ENCODE measurements around the gene BECN2.

BECN2 gene, protein sequence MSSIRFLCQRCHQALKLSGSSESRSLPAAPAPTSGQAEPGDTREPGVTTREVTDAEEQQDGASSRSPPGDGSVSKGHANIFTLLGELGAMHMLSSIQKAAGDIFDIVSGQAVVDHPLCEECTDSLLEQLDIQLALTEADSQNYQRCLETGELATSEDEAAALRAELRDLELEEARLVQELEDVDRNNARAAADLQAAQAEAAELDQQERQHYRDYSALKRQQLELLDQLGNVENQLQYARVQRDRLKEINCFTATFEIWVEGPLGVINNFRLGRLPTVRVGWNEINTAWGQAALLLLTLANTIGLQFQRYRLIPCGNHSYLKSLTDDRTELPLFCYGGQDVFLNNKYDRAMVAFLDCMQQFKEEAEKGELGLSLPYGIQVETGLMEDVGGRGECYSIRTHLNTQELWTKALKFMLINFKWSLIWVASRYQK

DNA sequence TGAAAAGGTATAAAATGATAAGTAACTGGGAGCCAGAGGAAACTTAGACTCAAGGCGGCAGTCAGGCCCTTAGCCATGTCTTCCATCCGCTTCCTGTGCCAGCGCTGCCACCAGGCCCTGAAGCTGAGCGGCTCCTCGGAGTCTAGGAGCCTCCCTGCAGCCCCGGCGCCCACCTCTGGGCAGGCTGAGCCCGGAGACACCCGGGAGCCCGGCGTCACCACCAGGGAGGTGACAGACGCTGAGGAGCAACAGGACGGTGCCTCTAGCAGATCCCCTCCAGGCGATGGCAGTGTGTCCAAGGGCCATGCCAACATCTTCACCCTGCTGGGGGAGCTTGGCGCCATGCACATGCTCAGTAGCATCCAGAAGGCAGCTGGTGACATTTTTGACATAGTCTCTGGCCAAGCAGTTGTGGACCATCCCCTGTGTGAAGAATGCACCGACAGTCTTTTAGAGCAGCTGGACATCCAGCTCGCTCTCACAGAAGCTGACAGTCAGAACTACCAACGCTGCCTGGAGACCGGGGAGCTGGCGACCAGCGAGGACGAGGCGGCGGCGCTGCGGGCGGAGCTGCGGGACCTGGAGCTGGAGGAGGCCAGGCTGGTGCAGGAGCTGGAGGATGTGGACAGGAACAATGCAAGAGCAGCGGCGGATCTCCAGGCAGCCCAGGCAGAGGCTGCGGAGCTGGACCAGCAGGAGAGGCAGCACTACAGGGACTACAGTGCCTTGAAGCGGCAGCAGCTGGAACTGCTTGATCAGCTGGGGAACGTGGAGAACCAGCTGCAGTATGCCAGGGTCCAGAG lies at the start of gene BECN2:
BECN2 (plus strand) TSS at position 76 of the 803 bp plus-strand sequence; CDS start at position 76, 0 bp downstream.
- no peak for DNase-seq

DNA sequence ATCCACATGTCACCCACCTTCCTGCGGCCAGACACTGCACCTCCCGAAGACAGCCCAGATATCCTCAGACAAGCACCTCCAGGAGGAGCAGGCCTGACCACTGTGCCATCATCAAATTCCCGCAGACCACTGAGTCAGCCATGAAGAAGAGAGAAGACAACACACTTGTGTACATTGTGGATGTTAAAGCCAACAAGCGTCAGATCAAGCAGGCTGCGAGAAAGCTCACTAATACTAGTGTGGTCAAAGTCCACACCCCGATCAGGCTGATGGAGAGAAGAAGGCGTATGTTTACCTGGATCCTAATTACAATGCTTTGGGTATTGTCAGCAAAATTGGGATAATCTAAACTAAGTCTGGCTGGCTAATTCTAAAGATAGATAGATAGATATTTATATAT lies 41.4 kb upstream of the BECN2 start:
- no peak for DNase-seq

DNA sequence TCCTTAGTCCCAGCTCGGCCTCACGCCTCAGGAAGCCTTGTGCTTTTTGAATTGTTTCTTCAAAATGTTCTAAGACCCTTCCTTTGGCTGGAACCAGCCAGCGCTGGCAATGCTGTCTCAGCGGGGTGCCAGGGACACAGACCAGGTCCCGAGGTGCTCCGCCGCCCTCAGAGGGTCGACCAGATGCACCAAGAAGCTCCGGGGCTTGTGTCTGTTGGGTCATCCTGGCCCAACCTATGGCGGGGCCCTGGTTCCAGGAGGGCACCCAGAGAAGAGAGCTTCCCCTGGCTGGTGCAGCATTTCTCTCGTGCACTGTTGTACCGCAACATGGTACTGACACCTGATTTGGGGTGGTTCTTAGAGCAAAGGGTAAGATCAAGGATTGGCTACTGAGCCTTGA lies 40.1 kb upstream of the BECN2 start:
- DNase-seq = no peak

DNA sequence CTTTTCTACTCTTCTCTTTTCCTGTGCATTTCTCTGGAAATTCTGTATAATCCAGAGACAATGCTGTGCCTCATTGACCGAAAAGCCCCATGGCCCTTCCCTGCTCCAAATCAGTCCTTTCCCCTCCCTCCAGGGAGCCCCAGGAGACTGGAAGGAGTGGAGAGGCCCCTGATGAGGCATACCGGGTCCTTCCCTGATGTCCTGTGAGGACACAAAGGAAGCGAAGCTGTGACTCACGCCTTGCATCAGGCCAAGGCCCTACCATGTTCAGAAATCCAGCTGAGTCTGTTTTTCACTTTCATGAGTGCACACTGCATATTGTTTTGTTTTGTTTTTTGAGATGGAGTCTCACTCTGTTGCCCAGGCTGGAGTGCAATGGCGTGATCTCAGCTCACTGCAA lies 38.7 kb upstream of the BECN2 start:
- no peak for DNase-seq

DNA sequence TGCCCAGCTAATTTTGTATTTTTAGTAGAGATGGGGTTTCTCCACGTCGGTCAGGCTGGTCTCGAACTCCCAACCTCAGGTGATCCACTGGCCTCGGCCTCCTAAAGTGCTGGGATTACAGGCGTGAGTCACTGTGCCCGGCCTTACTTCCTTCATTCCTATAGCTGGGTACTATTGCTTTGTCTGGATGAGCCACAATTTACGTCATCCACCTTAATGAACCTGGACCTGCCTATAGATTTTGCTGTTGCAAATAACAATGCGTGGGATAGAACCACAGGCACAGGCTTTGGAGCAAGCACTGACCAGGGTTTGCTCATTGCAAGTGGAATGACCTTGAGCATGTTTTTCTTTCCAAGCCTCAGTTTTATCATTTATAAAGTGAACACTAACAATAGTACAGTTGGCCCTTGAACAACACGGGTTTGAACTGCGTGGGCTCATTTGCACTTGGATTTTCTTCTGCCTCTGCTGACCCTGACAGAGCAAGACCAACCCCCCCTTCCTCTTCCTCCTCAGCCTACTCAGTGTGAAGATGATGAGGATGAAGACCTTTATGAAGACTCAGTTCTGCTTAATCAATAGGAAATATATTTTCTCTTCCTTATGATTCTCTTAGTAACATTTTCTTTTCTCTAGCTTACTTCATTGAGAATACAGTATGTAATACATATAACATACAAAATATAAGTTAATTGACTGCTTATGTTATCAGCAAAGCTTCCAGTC lies 33.3 kb upstream of the BECN2 start:
- no peak for DNase-seq

DNA sequence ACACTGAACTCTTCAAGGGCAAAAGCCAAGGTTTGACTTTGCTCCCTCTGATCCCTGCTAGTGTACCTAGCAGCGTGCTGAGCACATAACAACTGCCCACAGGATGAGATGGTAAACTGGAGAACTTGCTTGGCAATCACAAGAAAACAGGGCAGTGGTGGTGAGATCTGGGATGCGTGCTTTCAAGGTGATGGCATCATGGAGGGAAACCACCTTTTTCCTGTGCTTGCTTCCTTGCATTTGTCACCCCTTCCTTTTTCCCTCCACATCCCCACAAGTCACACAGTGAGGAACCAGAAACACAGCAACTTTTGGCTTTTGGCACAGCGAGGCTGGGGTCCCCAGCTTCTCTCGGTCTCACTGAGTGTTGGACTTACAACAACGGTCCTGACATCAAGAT lies 31.4 kb upstream of the BECN2 start:
- no peak for DNase-seq

DNA sequence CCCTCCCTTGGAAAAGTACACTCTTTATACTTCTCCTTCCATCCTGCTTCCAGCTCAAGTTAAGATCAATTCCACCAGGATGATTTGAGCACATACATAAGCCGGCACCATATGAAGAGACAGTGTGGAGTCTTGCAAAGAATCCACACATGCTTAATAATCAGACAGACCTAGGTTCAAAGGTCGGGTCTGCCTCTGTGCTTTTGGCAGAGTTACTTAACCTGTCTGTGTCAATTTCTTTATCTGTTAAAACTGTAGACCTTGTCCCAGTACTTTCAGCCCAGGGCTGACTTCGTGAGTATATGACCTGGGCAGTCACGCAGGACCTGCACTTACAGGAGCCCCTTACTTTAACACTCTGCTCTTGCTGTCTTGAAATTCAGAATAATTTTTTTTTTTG lies 30.2 kb upstream of the BECN2 start:
- DNase-seq = no peak

DNA sequence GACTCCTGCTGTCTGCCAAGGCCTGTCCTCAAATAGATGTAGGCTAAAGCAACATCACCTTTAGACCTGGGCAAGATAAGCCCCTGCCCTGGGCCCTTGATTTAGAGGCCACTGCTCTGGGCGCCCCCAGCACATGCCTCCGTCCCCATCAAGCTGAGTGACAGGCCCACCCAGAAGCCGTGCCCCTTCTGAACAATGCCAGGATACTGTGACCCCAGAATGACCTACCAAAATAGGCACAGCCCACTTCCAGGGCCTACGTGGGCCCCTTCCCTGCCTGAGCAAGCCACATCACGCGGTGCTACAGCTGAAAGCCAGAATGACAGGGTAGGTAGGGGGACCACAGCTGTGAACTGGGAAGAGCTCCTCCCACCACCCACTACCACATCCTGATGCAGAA lies 24.7 kb upstream of the BECN2 start:
- no peak for DNase-seq

DNA sequence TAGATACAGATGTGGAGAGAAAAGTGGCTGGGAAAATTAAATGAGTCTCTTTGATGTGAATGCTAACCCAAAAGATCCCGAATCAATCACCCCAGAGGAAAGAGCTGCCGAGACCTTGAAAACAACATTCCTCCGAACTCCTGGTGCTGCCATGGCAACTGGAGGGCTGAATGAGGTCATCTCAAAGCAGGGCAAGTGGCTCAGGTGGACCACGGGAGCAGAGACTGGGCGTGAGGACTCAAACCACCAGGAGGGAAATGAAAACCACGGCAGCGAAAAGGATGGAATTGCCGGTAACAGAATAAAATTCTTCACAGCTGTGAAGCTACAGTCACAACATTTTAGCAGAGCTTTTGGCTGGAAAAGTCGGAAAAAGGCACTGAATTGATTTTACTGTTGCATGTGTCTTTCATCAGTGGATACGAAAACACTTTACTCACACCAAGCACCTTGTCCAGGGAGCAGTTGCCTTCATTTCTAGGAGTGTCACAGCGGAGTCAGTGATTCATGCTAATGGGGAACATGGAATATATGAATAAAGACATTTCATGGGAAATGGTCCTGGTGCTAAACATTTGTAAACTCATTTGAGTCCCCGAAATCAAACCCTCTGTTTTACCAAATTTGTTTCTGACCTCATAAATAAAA lies 23.2 kb upstream of the BECN2 start:
- DNase-seq = no peak

DNA sequence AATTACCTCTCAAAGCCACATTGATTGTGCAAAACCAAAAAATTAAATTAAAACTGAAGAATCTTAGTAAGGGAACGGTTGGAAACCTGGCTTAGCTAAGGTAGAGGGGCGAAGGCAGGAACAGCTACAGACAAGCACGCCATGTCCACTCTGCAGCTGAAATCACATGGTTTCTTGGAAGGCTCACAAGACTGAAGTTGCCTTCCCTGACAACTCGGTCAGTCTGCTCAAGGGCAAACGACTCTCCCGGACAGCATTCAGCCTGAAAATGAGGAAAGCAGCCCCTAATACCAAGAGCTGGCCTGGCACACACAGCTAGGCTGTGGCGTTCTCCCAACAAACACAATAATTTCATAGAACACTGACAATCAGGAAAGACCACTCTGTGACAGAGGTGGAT lies 22.7 kb upstream of the BECN2 start:
- no peak for DNase-seq

DNA sequence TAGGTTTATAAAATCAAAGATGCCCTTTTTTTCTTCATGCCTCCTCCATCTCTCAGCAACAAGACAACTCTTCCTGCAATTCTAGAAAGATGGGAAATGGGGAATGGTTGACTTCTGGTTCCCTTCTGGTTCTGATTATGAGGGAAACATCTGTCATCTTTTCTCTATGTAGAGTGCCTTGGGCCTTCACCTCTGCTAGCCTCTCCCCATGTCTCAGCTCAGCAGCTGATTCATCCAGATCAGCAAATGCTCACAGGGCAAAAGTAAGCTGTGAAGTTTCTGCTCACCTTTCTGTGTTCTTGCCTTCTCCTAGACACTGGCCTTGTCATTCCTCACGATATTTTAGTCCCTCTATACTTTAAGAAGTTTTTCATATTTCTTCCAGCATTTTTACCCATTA lies 17.8 kb upstream of the BECN2 start:
- no peak for DNase-seq

DNA sequence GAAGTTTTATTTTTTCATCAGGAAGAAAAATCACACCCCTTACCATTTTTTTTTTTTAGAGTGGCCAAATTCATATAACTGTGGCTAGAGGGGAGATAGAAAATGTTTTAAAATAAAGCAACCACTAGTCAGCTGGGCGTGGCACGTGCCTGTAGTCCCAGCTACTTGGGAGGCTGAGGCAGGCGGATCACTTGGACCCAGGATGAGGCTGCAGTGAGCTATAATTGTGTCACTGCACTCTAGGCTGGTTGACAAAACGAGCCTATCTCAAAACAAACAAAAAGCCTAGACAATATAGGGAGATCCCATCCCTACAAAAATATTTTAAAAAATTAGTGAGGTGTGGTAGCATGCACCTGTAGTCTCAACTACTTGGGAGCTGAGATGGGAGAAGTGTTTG lies 14.8 kb upstream of the BECN2 start:
- DNase-seq = no peak

DNA sequence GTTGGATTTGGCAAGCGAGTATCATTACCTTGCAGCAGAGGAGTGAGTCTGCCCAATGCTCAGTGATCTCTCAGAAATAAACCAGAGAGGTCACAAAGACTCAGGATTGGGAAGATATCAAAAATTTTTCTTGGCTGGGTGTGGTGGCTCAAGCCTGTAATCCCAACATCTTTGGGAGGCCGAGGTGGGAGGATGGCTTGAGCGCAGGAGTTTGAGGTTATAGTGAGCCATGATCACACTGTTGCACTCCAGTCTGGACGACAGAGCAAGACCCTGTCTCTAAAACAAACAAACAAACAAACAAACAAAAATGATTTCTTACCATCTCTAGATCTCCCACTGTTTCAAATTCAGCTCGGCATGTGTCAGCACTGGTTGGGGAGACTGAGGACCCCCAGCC lies 13.3 kb upstream of the BECN2 start:
- no peak for DNase-seq

DNA sequence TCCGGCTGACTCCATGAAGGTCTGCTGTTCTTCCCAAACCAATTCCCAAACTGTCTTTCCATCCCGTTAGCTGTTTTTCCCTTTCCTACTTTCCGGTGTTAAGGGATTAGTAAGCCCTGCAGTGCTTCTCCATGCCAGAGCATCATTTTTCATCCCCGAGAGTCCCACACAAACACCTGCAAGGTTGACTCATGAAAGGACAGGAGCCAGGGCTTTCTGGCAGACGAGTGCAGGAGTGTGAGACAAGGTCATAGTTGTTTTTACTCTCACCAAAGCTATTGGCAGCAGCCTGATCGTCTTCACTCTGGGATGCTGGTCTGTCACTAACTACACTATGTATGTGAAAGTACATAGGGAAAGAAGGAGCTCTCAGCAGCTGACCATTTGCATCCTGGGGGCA lies 10.2 kb upstream of the BECN2 start:
- DNase-seq = no peak

DNA sequence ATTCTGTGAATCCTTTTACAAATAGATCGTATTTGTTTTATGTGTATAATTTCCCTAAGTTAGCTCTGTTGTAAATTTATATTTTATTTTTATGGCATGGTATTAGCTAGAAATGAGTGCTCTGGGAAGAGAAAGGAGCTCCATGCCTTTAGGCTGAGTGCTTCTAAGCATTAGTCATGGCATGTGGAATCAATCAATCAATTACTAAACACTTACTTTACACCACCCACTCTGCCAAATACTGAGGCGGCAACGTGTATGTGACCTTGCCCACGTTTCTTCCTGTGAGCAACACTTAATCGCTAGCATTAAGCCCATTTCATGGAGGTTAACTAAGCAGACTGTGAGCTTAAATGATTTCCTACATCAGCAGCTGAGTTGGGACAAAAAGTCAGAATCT lies 7.2 kb upstream of the BECN2 start:
- no peak for DNase-seq

DNA sequence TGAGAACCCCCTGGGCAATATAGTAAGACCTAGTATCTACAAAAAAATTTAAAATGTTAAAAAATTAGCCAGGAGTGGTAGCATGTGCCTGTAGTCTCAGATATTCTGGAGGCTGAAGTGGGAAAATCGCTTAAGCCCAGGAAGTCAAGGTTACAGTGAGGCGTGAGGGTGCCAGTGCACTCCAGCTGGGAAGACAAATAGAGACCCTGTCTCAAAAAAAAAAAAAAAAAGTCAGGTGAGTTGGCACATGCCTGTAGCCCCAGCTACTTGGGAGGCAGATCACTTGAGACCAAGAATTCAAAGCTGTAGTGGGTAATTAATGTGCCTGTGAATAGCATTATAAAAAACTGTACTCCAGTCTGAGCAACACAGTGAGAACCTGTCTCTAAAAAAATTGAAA lies 4.6 kb downstream of the BECN2 start:
- DNase-seq = no peak

DNA sequence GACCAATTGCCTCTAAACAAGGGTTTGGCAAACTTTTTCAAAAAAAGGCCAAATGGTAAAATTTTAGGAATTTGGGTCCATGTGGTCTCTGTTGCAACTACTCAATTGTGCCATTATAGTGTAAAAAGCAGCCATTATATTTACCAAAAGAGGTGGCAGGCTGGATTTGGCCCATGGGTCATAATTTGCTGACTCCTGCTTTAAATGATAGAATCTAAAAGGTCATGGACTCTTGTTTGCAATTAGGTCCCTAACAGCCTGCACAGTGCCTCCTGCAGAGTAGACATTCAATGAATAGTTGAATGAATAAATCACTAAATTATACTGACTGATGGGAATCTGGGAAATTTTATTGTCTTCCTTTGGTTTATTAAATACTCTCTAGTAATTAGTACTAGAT lies 6.2 kb downstream of the BECN2 start:
- DNase-seq = no peak

DNA sequence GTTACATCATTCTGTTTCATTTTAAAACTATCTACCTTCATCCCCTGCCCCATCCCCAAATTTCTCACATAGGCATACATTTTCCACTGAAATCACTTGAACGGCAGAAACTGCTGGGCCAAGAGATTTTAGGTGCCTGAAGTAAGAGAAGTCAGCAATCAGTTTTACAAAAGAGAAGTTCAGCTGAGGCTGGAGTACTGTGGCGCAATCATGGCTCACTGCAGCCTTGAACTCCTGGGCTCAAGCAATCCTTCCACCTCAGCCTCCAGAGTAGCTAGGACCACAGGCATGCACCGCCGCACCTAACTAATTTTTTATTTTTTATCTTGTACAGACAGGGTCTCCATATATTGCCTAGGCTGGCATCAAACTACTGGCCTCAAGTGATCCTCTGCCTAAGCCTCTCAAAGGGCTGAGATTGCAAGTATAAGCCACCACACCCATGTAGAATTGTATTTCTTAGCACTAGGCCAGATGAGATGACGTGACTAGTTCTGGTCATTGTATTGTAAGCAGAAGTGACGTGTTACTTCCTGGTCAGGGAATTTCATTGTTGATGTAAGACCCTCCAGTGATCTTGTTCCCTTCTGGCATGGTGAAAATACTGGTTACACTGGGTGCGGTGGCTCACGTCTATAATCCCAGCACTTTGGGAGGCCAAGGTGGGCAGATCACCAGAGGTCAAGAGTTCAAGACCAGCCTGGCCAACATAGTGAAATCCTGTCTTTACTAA lies 7.1 kb downstream of the BECN2 start:
- no peak for DNase-seq

DNA sequence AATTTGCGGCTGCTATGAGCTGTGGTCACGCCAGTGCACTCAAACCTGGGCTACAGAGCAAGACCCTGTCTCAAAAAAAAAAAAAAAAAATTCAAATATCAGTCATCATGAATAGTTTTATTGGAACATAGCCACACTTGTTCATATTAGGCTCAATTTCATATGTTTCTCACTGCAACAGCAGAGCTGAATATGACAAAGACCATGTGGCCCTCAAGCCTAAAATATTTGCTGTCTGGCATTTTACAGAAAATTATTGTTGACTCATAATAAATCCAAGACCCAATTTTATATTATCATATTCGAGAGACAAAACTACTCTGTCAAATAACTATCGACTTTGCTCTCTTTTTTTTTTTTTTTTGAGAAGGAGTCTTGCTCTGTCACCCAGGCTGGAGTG lies 11.0 kb downstream of the BECN2 start:
- no peak for DNase-seq

DNA sequence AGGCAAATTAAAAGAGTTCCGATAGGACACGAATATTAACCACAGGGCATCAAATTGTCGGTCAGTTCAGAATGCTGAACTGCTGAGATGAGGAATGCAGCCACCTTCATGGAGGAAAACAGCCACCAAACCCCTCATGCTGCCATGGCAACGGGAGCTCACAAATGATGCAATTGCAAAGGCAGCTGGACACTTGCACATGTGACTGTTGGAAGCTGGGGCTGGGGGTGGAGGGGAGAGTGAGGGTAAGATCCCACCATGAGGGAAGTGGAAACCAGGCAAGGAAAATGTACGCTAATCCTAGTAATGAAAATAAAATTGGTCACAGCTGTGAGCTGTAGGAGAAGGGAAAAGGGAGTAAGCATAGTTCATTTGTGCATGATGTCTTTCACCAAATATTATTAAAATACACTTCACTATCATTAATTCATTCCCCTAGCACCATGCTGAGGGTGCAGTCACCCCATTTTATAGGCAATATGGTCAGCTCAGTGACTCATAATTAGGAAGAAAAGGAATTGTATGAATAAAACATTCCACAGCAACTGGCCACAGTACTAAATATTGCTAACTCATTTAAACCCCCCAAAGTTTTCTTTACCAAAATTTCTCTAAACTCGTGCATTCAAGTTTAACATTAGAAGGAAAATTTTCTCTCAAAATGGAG lies 15.3 kb downstream of the BECN2 start:
- DNase-seq = no peak

DNA sequence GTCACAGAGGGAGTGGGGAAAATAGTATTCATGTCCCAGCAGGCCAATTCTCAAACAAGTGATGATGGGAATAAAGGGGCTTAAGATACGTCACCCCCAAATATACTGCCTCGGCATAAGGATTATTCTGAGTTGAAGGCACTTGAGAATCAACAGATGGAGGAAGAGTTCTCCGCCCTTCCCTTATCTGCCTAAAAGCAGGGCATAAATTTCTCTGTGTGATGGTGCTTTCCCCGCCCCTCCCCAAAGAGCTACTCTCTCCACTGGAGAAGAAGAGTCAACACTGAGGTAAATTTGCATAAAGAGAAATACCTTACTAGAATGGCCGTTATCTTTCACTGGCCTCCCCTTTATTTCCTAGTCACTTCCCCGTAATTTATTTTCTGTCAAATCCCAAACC lies 18.7 kb downstream of the BECN2 start:
- no peak for DNase-seq

DNA sequence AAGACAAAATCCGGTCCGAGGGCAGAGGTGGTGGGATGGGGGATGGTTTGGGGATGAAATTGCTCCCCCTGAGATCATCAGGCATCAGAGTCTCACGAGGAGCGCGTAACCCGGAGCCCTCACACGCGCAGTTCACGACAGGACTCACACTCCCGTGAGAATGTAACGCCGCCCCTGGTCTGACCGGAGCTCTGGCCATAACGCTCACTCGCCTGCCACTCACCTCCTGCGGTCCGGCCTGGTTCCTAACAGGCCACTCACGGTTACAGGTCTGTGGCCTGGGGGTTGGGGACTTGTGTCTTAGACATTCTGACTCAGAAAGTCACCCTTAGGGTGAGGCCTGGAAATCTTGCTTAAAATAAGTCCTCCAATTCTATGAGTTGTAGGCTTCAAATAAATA lies 21.5 kb downstream of the BECN2 start:
- DNase-seq = no peak
